K562 (cell line): ENCODE results near the gene CLCNKA. TPM values are rescaled to one million over a fixed set of nuclear protein-coding genes. Genes with fewer than 3 reads are reported as not detected.

Experiments used
- ATAC-seq: fragments of 200-7000 bp; cut with Tn5 transposase; 3 replicates; pipeline ENCODE4 v1.9.1; 2020; ENCODE audit warnings: moderate library complexity
- BruUV-seq: library from RNA; stranded (reverse); fragments of 400-500 nt; replicated peaks from 2 replicates; lab custom pipeline; 2021; lab: Mats Ljungman, UMichigan
- CTCF ChIA-PET: fragments of 300-600 bp; formaldehyde crosslinking; extraction: SDS; loops from one replicate; lab custom pipeline; 2021; ENCODE audit warnings: low intra/inter-chr PET ratio; lab: Yijun Ruan, JAX
- POLR2A ChIA-PET: fragments of 300-600, 350-650 bp; sonication (Branson Sonifier 250); formaldehyde crosslinking; extraction: SDS; loops from one replicate; lab custom pipeline; 2021; ENCODE audit warnings: antibody characterized with exemption, inconsistent platforms; lab: Yijun Ruan, JAX
- DNase-seq, 4 experiments: peaks; one replicate each; pipeline versions ENCODE4 v3.0.0 to v3.0.0-alpha.2; 2011 to 2018; ENCODE audit warnings: low spot score in 3 of 4, mixed read lengths in 3 of 4; ENCODE audit errors: extremely low read depth in 1 of 4
- FAIRE-seq: peaks from 2 replicates; lab custom pipeline; 2011; peaks lifted over from hg19 to GRCh38; lab: Jason Lieb, UNC
- H2AFZ ChIP-seq: 2 replicates; pipeline ENCODE4 v1.6.0; 2011; ENCODE audit warnings: low read depth, low read length, control low read depth, inconsistent platforms
- H3K27ac ChIP-seq: fragments of 200-600 bp; 3 replicates; pipeline ENCODE4 v1.8.0; 2011; ENCODE audit warnings: low read depth, mild to moderate bottlenecking, control low read depth, inconsistent platforms, low read length, moderate library complexity, mixed read lengths; ENCODE audit errors: extremely low read depth
- H3K27me3 ChIP-seq, 2 experiments: fragments of 300-600 bp in 1 of 2; 2 replicates in 1 of 2; 3 replicates in 1 of 2; pipeline versions ENCODE4 v1.6.0 to v1.8.0; 2011; ENCODE audit warnings: inconsistent platforms in 2 of 2, low read length in 2 of 2, mild to moderate bottlenecking in 1 of 2, mixed read lengths in 1 of 2, moderate library complexity in 1 of 2; ENCODE audit not compliant: control insufficient read depth in 2 of 2, insufficient read depth in 2 of 2
- H3K36me3 ChIP-seq: fragments of 300-600 bp; 3 replicates; pipeline ENCODE4 v1.8.0; 2011; ENCODE audit warnings: mild to moderate bottlenecking, low read length, inconsistent platforms; ENCODE audit not compliant: control insufficient read depth, insufficient read depth
- H3K4me1 ChIP-seq, 2 experiments: fragments of 200-600 bp in 1 of 2; replicated peaks in 1 of 2; 2 replicates in 1 of 2; 3 replicates in 1 of 2; pipeline versions ENCODE4 v1.5.1 to v1.8.0; 2011; ENCODE audit warnings: inconsistent platforms in 2 of 2, low read length in 2 of 2, mild to moderate bottlenecking in 1 of 2, mixed read lengths in 1 of 2, moderate library complexity in 1 of 2; ENCODE audit not compliant: control insufficient read depth in 2 of 2, insufficient read depth in 2 of 2
- H3K4me2 ChIP-seq: 2 replicates; pipeline ENCODE4 v1.6.1; 2011; ENCODE audit warnings: low read length, control low read depth, inconsistent platforms, mixed read lengths; ENCODE audit not compliant: insufficient read depth
- H3K4me3 ChIP-seq: fragments of 200-600 bp; sonication (generic), shearing (Covaris generic); 2 replicates; pipeline ENCODE4 v1.5.1; 2016; ENCODE audit warnings: control low read depth, inconsistent platforms
- H3K79me2 ChIP-seq: fragments of 200-600 bp; 3 replicates; pipeline ENCODE4 v1.8.0; 2011; ENCODE audit warnings: low read length, inconsistent platforms; ENCODE audit not compliant: control insufficient read depth, insufficient read depth
- H3K9ac ChIP-seq, 2 experiments: 2 replicates each; pipeline versions ENCODE4 v1.6.0 to v1.6.1; 2011; ENCODE audit warnings: low read depth in 2 of 2, low read length in 2 of 2, control low read depth in 1 of 2, inconsistent platforms in 1 of 2, mild to moderate bottlenecking in 1 of 2, mixed read lengths in 1 of 2; ENCODE audit not compliant: insufficient read depth in 1 of 2
- H3K9me1 ChIP-seq: one replicate; pipeline ENCODE4 v1.6.0; 2011; ENCODE audit warnings: inconsistent platforms, mild to moderate bottlenecking, low read length, moderate library complexity; ENCODE audit not compliant: control insufficient read depth, insufficient read depth
- H3K9me3 ChIP-seq: replicated peaks from 2 replicates; pipeline ENCODE4 v1.5.1; 2011; ENCODE audit warnings: low read depth, low read length, inconsistent platforms; ENCODE audit not compliant: control insufficient read depth, insufficient read depth
- H4K20me1 ChIP-seq: replicated peaks from 2 replicates; pipeline ENCODE4 v1.6.1; 2011; ENCODE audit warnings: low read length, inconsistent platforms, mixed read lengths; ENCODE audit not compliant: control insufficient read depth, insufficient read depth
- BRD9 ChIP-seq: fragments of 450-650 bp; IDR thresholded peaks from 2 replicates; pipeline ENCODE4 v1.6.1; 2018; ENCODE audit warnings: low read depth; ENCODE audit not compliant: partially characterized antibody
- DEAF1 ChIP-seq: fragments of 450-650 bp; formaldehyde crosslinking; IDR thresholded peaks from 2 replicates; pipeline ENCODE4 v1.4.0; 2020; ENCODE audit warnings: mild to moderate bottlenecking, moderate library complexity
- DNMT1 ChIP-seq: fragments of 450-650 bp; IDR thresholded peaks from 2 replicates; pipeline ENCODE4 v1.6.1; 2016; ENCODE audit warnings: antibody characterized with exemption, mild to moderate bottlenecking
- GTF2A2 ChIP-seq: IDR thresholded peaks from 2 replicates; pipeline ENCODE4 v1.6.1; 2016; ENCODE audit warnings: mild to moderate bottlenecking, missing genetic modification characterization, missing compliant biosample characterization
- KAT2B ChIP-seq: IDR thresholded peaks from one replicate; pipeline ENCODE4 v1.6.1; 2012; ENCODE audit warnings: low read depth, mild to moderate bottlenecking, control low read depth, inconsistent platforms, low read length, moderate library complexity
- KHSRP ChIP-seq: fragments of 450-650 bp; IDR thresholded peaks from 2 replicates; pipeline ENCODE4 v1.6.1; 2017
- KLF16 ChIP-seq: IDR thresholded peaks from 2 replicates; pipeline ENCODE4 v1.6.1; 2016; ENCODE audit warnings: antibody characterized with exemption
- MAZ ChIP-seq, 2 experiments: fragments of 450-650 bp in 1 of 2; sonication (generic) in 1 of 2; formaldehyde crosslinking; IDR thresholded peaks in 1 of 2; conservative IDR thresholded peaks in 1 of 2; 2 replicates each; pipeline versions ENCODE4 v1.4.0 to v1.5.0; 2020; ENCODE audit warnings: mild to moderate bottlenecking in 1 of 2, missing genetic modification reagents in 1 of 2
- RB1 ChIP-seq: fragments of 450-650 bp; IDR thresholded peaks from 2 replicates; pipeline ENCODE4 v1.6.1; 2017; ENCODE audit warnings: low read depth, mild to moderate bottlenecking
- ZNF263 ChIP-seq: sonication (generic); formaldehyde crosslinking; IDR thresholded peaks from 2 replicates; pipeline ENCODE4 v1.8.0; 2022; ENCODE audit warnings: mild to moderate bottlenecking, missing genetic modification reagents, borderline replicate concordance
- ZNF408 ChIP-seq: fragments of 250-450 bp; sonication (Bioruptor Pico); IDR thresholded peaks from 2 replicates; pipeline ENCODE4 v1.4.0; 2020; ENCODE audit warnings: low read depth, mild to moderate bottlenecking, moderate library complexity
- ZNF512 ChIP-seq: IDR thresholded peaks from 2 replicates; pipeline ENCODE4 v1.6.1; 2016; ENCODE audit warnings: missing genetic modification characterization, missing compliant biosample characterization
- ZZZ3 ChIP-seq: fragments of 450-650 bp; IDR thresholded peaks from 2 replicates; pipeline ENCODE4 v1.6.1; 2016; ENCODE audit warnings: antibody characterized with exemption, mild to moderate bottlenecking, moderate library complexity
- WGBS: fragments of 100-300 bp; shearing (Covaris generic); methylation state at CpG from one replicate; pipeline ENCODE4 v1.1.6; 2016; ENCODE audit warnings: low coverage, mixed read lengths; ENCODE audit not compliant: insufficient coverage; ENCODE audit errors: missing lambda C conversion rate; 5-methylcytosine and 5-hydroxymethylcytosine counted together
- in situ Hi-C: fragments of 300-500 bp; cut with MboI; formaldehyde crosslinking; loops from 4 replicates; pipeline ENCODE4 v1.15.0; 2018; ENCODE audit warnings: inconsistent platforms, mixed read lengths
- intact Hi-C: fragments of 100-400 bp; cut with micrococcal nuclease; formaldehyde crosslinking; loops from 2 replicates; pipeline ENCODE4 v1.14.2; 2022
- polyA plus RNA-seq, 8 experiments: library from polyadenylated mRNA; depleted of rRNA in 4 of 8; stranded (reverse) in 5 of 8; unstranded in 3 of 8; fragments of >200 nt; fragmentation: Nextera tagmentation in 2 of 8; fragmentation: Illumina TruSeq in 1 of 8; extraction: Ambion mirVana in 2 of 8; extraction: Trizol in 1 of 8; gene quantifications; 2 replicates each; pipeline versions ENCODE4 v1.2.1 to v1.2.3, GENCODE V29; 2011 to 2014; ENCODE audit warnings: inconsistent platforms in 1 of 8, missing spikeins in 1 of 8
- total RNA-seq, 7 experiments: library from RNA; depleted of rRNA in 6 of 7; stranded (reverse); fragments of >200 nt in 6 of 7; fragmentation: Illumina TruSeq in 2 of 7; extraction: Trizol in 2 of 7; gene quantifications; 2 replicates each; pipeline versions ENCODE4 v1.2.1 to v1.2.3, GENCODE V29; 2011 to 2021; ENCODE audit warnings: low replicate concordance in 1 of 7

CLCNKA gene
- total and polyA plus RNA-seq, 9 of the 15 experiments (the other 6 are each of a cell fraction or from before 2014, with no cell fraction given) = 0.03 to 0.37 (median 0.10) TPM; not detected in 3

- intact Hi-C loops (loop anchor here (5.0 kb wide), 1 partner anchor 39 kb away; no protein-coding TSS in a partner anchor), in situ Hi-C loops (no loop called here)
- Histone ChIP-seq H3K9ac (peak overlapping the region in 1 of 2 experiments; percentile 38; a peak in 2 of 4 replicates), H3K4me3 (no peak overlapping the region), H3K27me3 (peaks cover 5 to 9% of the 10 kb centered on the region in 2 experiments; a peak in 3 of 5 replicates), H2AFZ (no peak overlapping the region), H3K9me3 (no peaks in the 10 kb centered on the region), H3K4me1 (peaks cover 0 to 27% of the 10 kb centered on the region in 2 experiments; a peak in 2 of 5 replicates), H3K36me3 (no peaks in the 10 kb centered on the region), H3K79me2 (no peaks in the 10 kb centered on the region), H3K4me2 (no peak overlapping the region), H4K20me1 (no peaks in the 10 kb centered on the region), H3K27ac (no peak overlapping the region), H3K9me1 (no peaks in the 10 kb centered on the region)
- ChIA-PET POLR2A (no interaction called here), CTCF (interaction anchor here (0.6 kb wide), 1 partner anchor 70 kb away, joined by 3 read pairs; no protein-coding TSS in a partner anchor)
- WGBS = 25% methylated on average over 11 of the region's 11 CpGs
- ATAC-seq (no peak), DNase-seq (no peak), FAIRE-seq (no peak)
- TF ChIP-seq MAZ (CRISPR knock-in tag; conservative IDR thresholded peaks at IDR 0.05 in 1 of 2, IDR thresholded peaks at IDR 0.05 in 1 of 2) (no peak), ZNF263 (peak; percentile 55; the same call in 1 of the 2 replicates), ZNF408 (no peak)
- BruUV-seq = no TSS peak
Measured at GRCh38 chr1:15991427-15992186, 30.2 kb upstream of the CLCNKA start.

GRCh38 chr1:15992187-15992553 is 29.7 kb upstream of the CLCNKA start:
- DNase-seq (no peak), FAIRE-seq (no peak), ATAC-seq (no peak)
- no peaks in the 10 kb centered on the region for H3K9me1 ChIP-seq
- no peak overlapping the region for H3K4me2 ChIP-seq
- H3K4me3 ChIP-seq = no peak overlapping the region
- no peak for TF ChIP-seq ZNF512 (tag)
- TF ChIP-seq BRD9 = no peak
- no peak for TF ChIP-seq KHSRP
- no peak for TF ChIP-seq RB1
- no peak for TF ChIP-seq DNMT1
- no peak for TF ChIP-seq KLF16
- TF ChIP-seq GTF2A2 = no peak
- TF ChIP-seq KAT2B = no peak
- no peak for TF ChIP-seq ZZZ3
- no peak for TF ChIP-seq DEAF1 (CRISPR knock-in tag)
- H3K4me1 ChIP-seq = peaks cover 0 to 29% of the 10 kb centered on the region in 2 experiments; a peak in 2 of 5 replicates
- no peak overlapping the region for H2AFZ ChIP-seq
- H4K20me1 ChIP-seq = no peaks in the 10 kb centered on the region
- BruUV-seq = no TSS peak
- ChIA-PET POLR2A (no interaction called here), CTCF (no interaction called here)
- 22% methylated on average over 7 of the region's 7 CpGs for WGBS
- no peaks in the 10 kb centered on the region for H3K36me3 ChIP-seq
- H3K27me3 ChIP-seq = peaks cover 5 to 15% of the 10 kb centered on the region in 2 experiments; a peak in 3 of 5 replicates
- no peak overlapping the region for H3K9ac ChIP-seq
- intact Hi-C loops (loop anchor here (5.0 kb wide), 1 partner anchor 40 kb away; no protein-coding TSS in a partner anchor), in situ Hi-C loops (no loop called here)
- no peak overlapping the region for H3K27ac ChIP-seq
- H3K79me2 ChIP-seq = no peaks in the 10 kb centered on the region
- no peaks in the 10 kb centered on the region for H3K9me3 ChIP-seq
